K562 (cell line): ENCODE measurements around the gene SEC14L1. TPM values are rescaled to one million over a fixed set of nuclear protein-coding genes. Genes with fewer than 3 reads are reported as not detected.
A peak's percentile ranks its signal among the peaks of the same experiment; 100 is the strongest.

ENCODE experiments used
- ATAC-seq: fragments of 200-7000 bp; cut with Tn5 transposase; 3 replicates; pipeline ENCODE4 v1.9.1; 2020; ENCODE audit warnings: moderate library complexity
- BruUV-seq: library from RNA; stranded (reverse); fragments of 400-500 nt; replicated peaks from 2 replicates; lab custom pipeline; 2021; lab: Mats Ljungman, UMichigan
- CTCF ChIA-PET: fragments of 300-600 bp; formaldehyde crosslinking; extraction: SDS; loops from one replicate; lab custom pipeline; 2021; ENCODE audit warnings: low intra/inter-chr PET ratio; lab: Yijun Ruan, JAX
- POLR2A ChIA-PET: fragments of 300-600, 350-650 bp; sonication (Branson Sonifier 250); formaldehyde crosslinking; extraction: SDS; loops from one replicate; lab custom pipeline; 2021; ENCODE audit warnings: antibody characterized with exemption, inconsistent platforms; lab: Yijun Ruan, JAX
- DNase-seq, 4 experiments: peaks; one replicate each; pipeline versions ENCODE4 v3.0.0 to v3.0.0-alpha.2; 2011 to 2018; ENCODE audit warnings: low spot score in 3 of 4, mixed read lengths in 3 of 4; ENCODE audit errors: extremely low read depth in 1 of 4
- FAIRE-seq: peaks from 2 replicates; lab custom pipeline; 2011; peaks lifted over from hg19 to GRCh38; lab: Jason Lieb, UNC
- H2AFZ ChIP-seq: 2 replicates; pipeline ENCODE4 v1.6.0; 2011; ENCODE audit warnings: low read depth, low read length, control low read depth, inconsistent platforms
- H3K27ac ChIP-seq: fragments of 200-600 bp; 3 replicates; pipeline ENCODE4 v1.8.0; 2011; ENCODE audit warnings: low read depth, mild to moderate bottlenecking, control low read depth, inconsistent platforms, low read length, moderate library complexity, mixed read lengths; ENCODE audit errors: extremely low read depth
- H3K27me3 ChIP-seq, 2 experiments: fragments of 300-600 bp in 1 of 2; 2 replicates in 1 of 2; 3 replicates in 1 of 2; pipeline versions ENCODE4 v1.6.0 to v1.8.0; 2011; ENCODE audit warnings: inconsistent platforms in 2 of 2, low read length in 2 of 2, mild to moderate bottlenecking in 1 of 2, mixed read lengths in 1 of 2, moderate library complexity in 1 of 2; ENCODE audit not compliant: control insufficient read depth in 2 of 2, insufficient read depth in 2 of 2
- H3K36me3 ChIP-seq: fragments of 300-600 bp; 3 replicates; pipeline ENCODE4 v1.8.0; 2011; ENCODE audit warnings: mild to moderate bottlenecking, low read length, inconsistent platforms; ENCODE audit not compliant: control insufficient read depth, insufficient read depth
- H3K4me1 ChIP-seq, 2 experiments: fragments of 200-600 bp in 1 of 2; replicated peaks in 1 of 2; 2 replicates in 1 of 2; 3 replicates in 1 of 2; pipeline versions ENCODE4 v1.5.1 to v1.8.0; 2011; ENCODE audit warnings: inconsistent platforms in 2 of 2, low read length in 2 of 2, mild to moderate bottlenecking in 1 of 2, mixed read lengths in 1 of 2, moderate library complexity in 1 of 2; ENCODE audit not compliant: control insufficient read depth in 2 of 2, insufficient read depth in 2 of 2
- H3K4me2 ChIP-seq: 2 replicates; pipeline ENCODE4 v1.6.1; 2011; ENCODE audit warnings: low read length, control low read depth, inconsistent platforms, mixed read lengths; ENCODE audit not compliant: insufficient read depth
- H3K4me3 ChIP-seq: fragments of 200-600 bp; sonication (generic), shearing (Covaris generic); 2 replicates; pipeline ENCODE4 v1.5.1; 2016; ENCODE audit warnings: control low read depth, inconsistent platforms
- H3K79me2 ChIP-seq: fragments of 200-600 bp; 3 replicates; pipeline ENCODE4 v1.8.0; 2011; ENCODE audit warnings: low read length, inconsistent platforms; ENCODE audit not compliant: control insufficient read depth, insufficient read depth
- H3K9ac ChIP-seq, 2 experiments: 2 replicates each; pipeline versions ENCODE4 v1.6.0 to v1.6.1; 2011; ENCODE audit warnings: low read depth in 2 of 2, low read length in 2 of 2, control low read depth in 1 of 2, inconsistent platforms in 1 of 2, mild to moderate bottlenecking in 1 of 2, mixed read lengths in 1 of 2; ENCODE audit not compliant: insufficient read depth in 1 of 2
- H3K9me1 ChIP-seq: one replicate; pipeline ENCODE4 v1.6.0; 2011; ENCODE audit warnings: inconsistent platforms, mild to moderate bottlenecking, low read length, moderate library complexity; ENCODE audit not compliant: control insufficient read depth, insufficient read depth
- H3K9me3 ChIP-seq: replicated peaks from 2 replicates; pipeline ENCODE4 v1.5.1; 2011; ENCODE audit warnings: low read depth, low read length, inconsistent platforms; ENCODE audit not compliant: control insufficient read depth, insufficient read depth
- H4K20me1 ChIP-seq: replicated peaks from 2 replicates; pipeline ENCODE4 v1.6.1; 2011; ENCODE audit warnings: low read length, inconsistent platforms, mixed read lengths; ENCODE audit not compliant: control insufficient read depth, insufficient read depth
- BHLHE40 ChIP-seq: IDR thresholded peaks from 2 replicates; pipeline ENCODE4 v1.6.1; 2011; ENCODE audit warnings: low read length, improper control_type of control experiment
- EGR1 ChIP-seq: fragments of 450-650 bp; conservative IDR thresholded peaks from 2 replicates; pipeline ENCODE4 v1.6.1; 2017; ENCODE audit warnings: mild to moderate bottlenecking
- HINFP ChIP-seq: fragments of 450-650 bp; conservative IDR thresholded peaks from 2 replicates; pipeline ENCODE4 v1.6.1; 2016; ENCODE audit warnings: missing genetic modification characterization, low read depth, mild to moderate bottlenecking, control low read depth, missing compliant biosample characterization
- NCOA1 ChIP-seq: fragments of 450-650 bp; IDR thresholded peaks from 2 replicates; pipeline ENCODE4 v1.6.1; 2016; ENCODE audit warnings: low read depth
- POLR2AphosphoS5 ChIP-seq: IDR thresholded peaks from 2 replicates; pipeline ENCODE4 v1.6.1; 2011; ENCODE audit warnings: mild to moderate bottlenecking, low read depth, low read length, moderate library complexity; ENCODE audit not compliant: control insufficient read depth, insufficient read depth
- WGBS: fragments of 100-300 bp; shearing (Covaris generic); methylation state at CpG from one replicate; pipeline ENCODE4 v1.1.6; 2016; ENCODE audit warnings: low coverage, mixed read lengths; ENCODE audit not compliant: insufficient coverage; ENCODE audit errors: missing lambda C conversion rate; 5-methylcytosine and 5-hydroxymethylcytosine counted together
- in situ Hi-C: fragments of 300-500 bp; cut with MboI; formaldehyde crosslinking; loops from 4 replicates; pipeline ENCODE4 v1.15.0; 2018; ENCODE audit warnings: inconsistent platforms, mixed read lengths
- intact Hi-C: fragments of 100-400 bp; cut with micrococcal nuclease; formaldehyde crosslinking; loops from 2 replicates; pipeline ENCODE4 v1.14.2; 2022
- polyA plus RNA-seq, 8 experiments: library from polyadenylated mRNA; depleted of rRNA in 4 of 8; stranded (reverse) in 5 of 8; unstranded in 3 of 8; fragments of >200 nt; fragmentation: Nextera tagmentation in 2 of 8; fragmentation: Illumina TruSeq in 1 of 8; extraction: Ambion mirVana in 2 of 8; extraction: Trizol in 1 of 8; gene quantifications; 2 replicates each; pipeline versions ENCODE4 v1.2.1 to v1.2.3, GENCODE V29; 2011 to 2014; ENCODE audit warnings: inconsistent platforms in 1 of 8, missing spikeins in 1 of 8
- total RNA-seq, 7 experiments: library from RNA; depleted of rRNA in 6 of 7; stranded (reverse); fragments of >200 nt in 6 of 7; fragmentation: Illumina TruSeq in 2 of 7; extraction: Trizol in 2 of 7; gene quantifications; 2 replicates each; pipeline versions ENCODE4 v1.2.1 to v1.2.3, GENCODE V29; 2011 to 2021; ENCODE audit warnings: low replicate concordance in 1 of 7
- TF ChIP-seq, protein P1 (sequence below): fragments of 450-650 bp; IDR thresholded peaks from one replicate; pipeline ENCODE4 v1.6.1; 2018; ENCODE audit warnings: mild to moderate bottlenecking, moderate library complexity; ENCODE audit not compliant: partially characterized antibody
- TF ChIP-seq, protein P2 (sequence below): sonication (generic); formaldehyde crosslinking; IDR thresholded peaks from 2 replicates; pipeline ENCODE4 v1.8.0; 2022; ENCODE audit warnings: mild to moderate bottlenecking, missing genetic modification reagents, borderline replicate concordance

The SEC14L1 gene
- total and polyA plus RNA-seq, 9 of the 15 experiments (the other 6 are each of a cell fraction or from before 2014, with no cell fraction given): 3.1 to 39.7 (median 15.2) TPM

DNA sequence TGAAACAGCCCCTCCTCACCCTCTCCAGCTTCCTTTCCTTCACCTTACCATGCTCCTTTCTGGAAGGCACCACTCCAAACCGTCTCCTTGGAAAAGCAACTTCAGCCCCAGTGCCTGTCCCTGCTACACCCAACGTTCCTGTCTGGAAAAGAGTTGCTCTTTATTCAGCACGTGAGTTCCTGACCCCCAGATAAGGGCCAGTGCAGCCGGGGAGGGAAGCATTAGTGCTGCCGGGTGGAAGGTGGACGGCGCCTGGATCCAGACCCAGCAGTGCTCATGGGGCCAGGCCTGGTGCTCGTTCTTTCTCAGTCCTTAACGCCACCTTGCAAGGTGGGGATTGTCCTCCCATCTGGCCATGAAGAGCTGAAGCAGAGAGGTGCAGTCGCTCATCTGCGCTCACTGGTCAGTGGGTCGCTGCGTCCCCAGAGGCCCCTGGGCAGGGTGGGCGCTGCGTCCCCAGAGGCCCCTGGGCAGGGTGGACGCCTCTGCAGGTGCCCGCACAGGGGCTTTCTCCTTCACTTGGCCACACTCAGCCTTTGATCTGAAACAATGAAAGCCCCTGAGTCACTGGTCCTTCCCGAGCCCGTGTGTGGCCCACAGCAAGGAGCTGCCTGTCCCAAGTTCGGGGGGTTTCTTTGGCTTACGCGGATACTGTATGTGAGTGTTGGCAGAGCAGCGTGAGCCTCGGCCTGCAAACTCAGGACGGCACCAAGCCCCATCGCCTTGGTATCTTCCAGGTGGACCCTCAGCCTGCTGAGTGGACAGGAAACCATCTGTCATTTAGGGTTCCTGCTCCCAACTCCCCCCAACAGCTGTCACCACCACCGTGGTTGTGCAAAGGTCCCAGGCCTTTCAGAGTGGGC is 117.1 kb downstream of the SEC14L1 start:
- in situ Hi-C loops: loop anchor here (10.0 kb wide), 1 partner anchor 253 kb away; no protein-coding TSS in a partner anchor
- POLR2A ChIA-PET: interaction anchor here (1.0 kb wide), 1 partner anchor 10 kb away, joined by 3 read pairs; no protein-coding TSS in a partner anchor
- no peak overlapping the region for H3K4me2 ChIP-seq
- intact Hi-C loops: no loop called here
- H3K27me3 ChIP-seq: peaks cover 27 to 61% of the 10 kb centered on the region in 2 experiments
- H3K9me1 ChIP-seq: no peaks in the 10 kb centered on the region
- H3K9ac ChIP-seq: no peak overlapping the region
- no peaks in the 10 kb centered on the region for H3K79me2 ChIP-seq
- no peaks in the 10 kb centered on the region for H4K20me1 ChIP-seq
- 25% methylated on average over 27 of the region's 27 CpGs for WGBS
- no peak for ATAC-seq
- TF ChIP-seq NCOA1 (no peak), BHLHE40 (0 out of 2 replicates have a peak, but pooled peaks have one; percentile 40)
- H2AFZ ChIP-seq: peak overlapping the region; percentile 30; the same call in 1 of the 2 replicates
- no peak overlapping the region for H3K27ac ChIP-seq
- peaks cover 0 to 16% of the 10 kb centered on the region in 2 experiments; a peak in 2 of 5 replicates for H3K4me1 ChIP-seq
- FAIRE-seq: no peak
- no TSS peak for BruUV-seq
- H3K4me3 ChIP-seq: no peak overlapping the region
- no peak for DNase-seq
- H3K36me3 ChIP-seq: no peaks in the 10 kb centered on the region
- CTCF ChIA-PET: no interaction called here
- H3K9me3 ChIP-seq: no peaks in the 10 kb centered on the region

DNA sequence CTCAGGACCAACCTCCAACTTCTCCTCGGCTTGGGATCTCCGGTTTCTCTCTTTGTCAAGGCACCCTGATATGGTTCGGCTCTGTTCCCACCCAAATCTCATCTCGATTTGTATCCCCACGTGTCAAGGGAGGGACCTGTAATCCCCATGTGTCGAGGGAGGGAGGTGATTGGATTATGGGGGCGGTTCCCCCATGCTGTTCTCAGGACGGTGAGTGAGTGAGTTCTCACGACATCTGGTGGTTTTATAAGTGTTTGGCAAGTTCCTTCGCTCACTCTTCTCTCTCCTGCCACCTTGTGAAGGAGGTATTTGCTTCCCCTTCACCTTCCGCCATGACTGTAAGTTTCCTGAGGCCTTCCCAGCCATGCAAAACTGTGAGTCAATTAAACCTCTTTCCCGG is 117.9 kb downstream of the SEC14L1 start:
- H3K79me2 ChIP-seq: no peaks in the 10 kb centered on the region
- H3K9ac ChIP-seq: no peak overlapping the region
- no peaks in the 10 kb centered on the region for H3K9me1 ChIP-seq
- no peak for DNase-seq
- POLR2A ChIA-PET: interaction anchor here (1.0 kb wide), 1 partner anchor 10 kb away, joined by 3 read pairs; no protein-coding TSS in a partner anchor
- H3K27ac ChIP-seq: no peak overlapping the region
- no peaks in the 10 kb centered on the region for H3K36me3 ChIP-seq
- no TSS peak for BruUV-seq
- 14% methylated on average over 12 of the region's 12 CpGs for WGBS
- CTCF ChIA-PET: no interaction called here
- peak overlapping the region; percentile 68; the same call in 1 of the 2 replicates for H2AFZ ChIP-seq
- in situ Hi-C loops: loop anchor here (10.0 kb wide), 1 partner anchor 254 kb away; no protein-coding TSS in a partner anchor
- H3K4me3 ChIP-seq: no peak overlapping the region
- peaks cover 0 to 16% of the 10 kb centered on the region in 2 experiments; a peak in 2 of 5 replicates for H3K4me1 ChIP-seq
- no peaks in the 10 kb centered on the region for H4K20me1 ChIP-seq
- intact Hi-C loops: no loop called here
- H3K9me3 ChIP-seq: no peaks in the 10 kb centered on the region
- peaks cover 26 to 55% of the 10 kb centered on the region in 2 experiments for H3K27me3 ChIP-seq
- peak; percentile 81 for FAIRE-seq
- no peak overlapping the region for H3K4me2 ChIP-seq
- ATAC-seq: peak; percentile 69
- no peak for TF ChIP-seq HINFP (tag)
- no peak for TF ChIP-seq POLR2AphosphoS5
- TF ChIP-seq, protein P1, sequence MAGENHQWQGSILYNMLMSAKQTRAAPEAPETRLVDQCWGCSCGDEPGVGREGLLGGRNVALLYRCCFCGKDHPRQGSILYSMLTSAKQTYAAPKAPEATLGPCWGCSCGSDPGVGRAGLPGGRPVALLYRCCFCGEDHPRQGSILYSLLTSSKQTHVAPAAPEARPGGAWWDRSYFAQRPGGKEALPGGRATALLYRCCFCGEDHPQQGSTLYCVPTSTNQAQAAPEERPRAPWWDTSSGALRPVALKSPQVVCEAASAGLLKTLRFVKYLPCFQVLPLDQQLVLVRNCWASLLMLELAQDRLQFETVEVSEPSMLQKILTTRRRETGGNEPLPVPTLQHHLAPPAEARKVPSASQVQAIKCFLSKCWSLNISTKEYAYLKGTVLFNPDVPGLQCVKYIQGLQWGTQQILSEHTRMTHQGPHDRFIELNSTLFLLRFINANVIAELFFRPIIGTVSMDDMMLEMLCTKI: no peak
- peak; percentile 39 for TF ChIP-seq EGR1
- TF ChIP-seq, protein P2, sequence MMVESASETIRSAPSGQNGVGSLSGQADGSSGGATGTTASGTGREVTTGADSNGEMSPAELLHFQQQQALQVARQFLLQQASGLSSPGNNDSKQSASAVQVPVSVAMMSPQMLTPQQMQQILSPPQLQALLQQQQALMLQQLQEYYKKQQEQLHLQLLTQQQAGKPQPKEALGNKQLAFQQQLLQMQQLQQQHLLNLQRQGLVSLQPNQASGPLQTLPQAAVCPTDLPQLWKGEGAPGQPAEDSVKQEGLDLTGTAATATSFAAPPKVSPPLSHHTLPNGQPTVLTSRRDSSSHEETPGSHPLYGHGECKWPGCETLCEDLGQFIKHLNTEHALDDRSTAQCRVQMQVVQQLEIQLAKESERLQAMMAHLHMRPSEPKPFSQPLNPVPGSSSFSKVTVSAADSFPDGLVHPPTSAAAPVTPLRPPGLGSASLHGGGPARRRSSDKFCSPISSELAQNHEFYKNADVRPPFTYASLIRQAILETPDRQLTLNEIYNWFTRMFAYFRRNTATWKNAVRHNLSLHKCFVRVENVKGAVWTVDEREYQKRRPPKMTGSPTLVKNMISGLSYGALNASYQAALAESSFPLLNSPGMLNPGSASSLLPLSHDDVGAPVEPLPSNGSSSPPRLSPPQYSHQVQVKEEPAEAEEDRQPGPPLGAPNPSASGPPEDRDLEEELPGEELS (CRISPR knock-in tag): no peak
